NT2/D1 (cell line): Measurements from ENCODE around the gene SLC2A1.
A peak's percentile ranks its signal among the peaks of the same experiment; 100 is the strongest.
"Not testable (repeated sequence)": the region's sequence is repeated elsewhere in the genome, so short reads cannot be mapped to it uniquely, and the experiment has no call there.

Experiments used
- DNase-seq: peaks from one replicate; pipeline ENCODE4 v3.0.0-alpha.2; 2011; ENCODE audit warnings: low read depth, low spot score
- H3K27me3 ChIP-seq: 2 replicates; pipeline ENCODE4 v1.6.0; 2011; ENCODE audit warnings: mild to moderate bottlenecking; ENCODE audit not compliant: insufficient read length, insufficient read depth
- H3K36me3 ChIP-seq: 2 replicates; pipeline ENCODE4 v1.6.1; 2011; ENCODE audit warnings: mild to moderate bottlenecking, low read length, mixed read lengths; ENCODE audit not compliant: insufficient read depth, insufficient read length
- H3K4me1 ChIP-seq: 2 replicates; pipeline ENCODE4 v1.5.1; 2011; ENCODE audit not compliant: insufficient read depth, insufficient read length
- H3K4me3 ChIP-seq: 2 replicates; pipeline ENCODE4 v1.5.1; 2011; ENCODE audit warnings: low read depth; ENCODE audit not compliant: insufficient read length
- H3K9ac ChIP-seq: 2 replicates; pipeline ENCODE4 v1.6.0; 2011; ENCODE audit warnings: low read depth; ENCODE audit not compliant: insufficient read length
- H3K9me3 ChIP-seq: 2 replicates; pipeline ENCODE4 v1.5.1; 2011; ENCODE audit warnings: mild to moderate bottlenecking, low read length; ENCODE audit not compliant: insufficient read depth
- SUZ12 ChIP-seq: IDR thresholded peaks from 2 replicates; pipeline ENCODE4 v1.6.1; 2011; ENCODE audit not compliant: insufficient read length, insufficient read depth; ENCODE audit errors: extremely low read depth
- YY1 ChIP-seq: IDR thresholded peaks from 2 replicates; pipeline ENCODE4 v1.6.1; 2011; ENCODE audit not compliant: insufficient read length, insufficient read depth
- ZNF274 ChIP-seq: IDR thresholded peaks from 2 replicates; pipeline ENCODE4 v1.6.1; 2011; ENCODE audit warnings: mild to moderate bottlenecking, low read depth, low read length

Gene SLC2A1

GRCh38 chr1:42914092-42914627, 44.5 kb downstream of the SLC2A1 start:
- TF ChIP-seq YY1 (no peak), ZNF274 (no peak), SUZ12 (no peak)
- H3K4me3 ChIP-seq, result no peak overlapping the region
- no peaks in the 10 kb centered on the region for H3K36me3 ChIP-seq
- H3K4me1 ChIP-seq, result peaks cover 3% of the 10 kb centered on the region
- H3K9me3 ChIP-seq, result peaks cover 48% of the 10 kb centered on the region
- no peak overlapping the region for H3K9ac ChIP-seq
- no peak for DNase-seq
- no peaks in the 10 kb centered on the region for H3K27me3 ChIP-seq

- peak; percentile 90 for DNase-seq
- TF ChIP-seq ZNF274, result no peak
- no peak for TF ChIP-seq YY1
- TF ChIP-seq SUZ12, result no peak
- H3K4me1 ChIP-seq, result peaks cover 3% of the 10 kb centered on the region
Observed at GRCh38 chr1:42913426-42914091, 45.1 kb downstream of the SLC2A1 start.

GRCh38 chr1:42910985-42911384, 47.7 kb downstream of the SLC2A1 start:
- no peak for DNase-seq
- peaks cover 3% of the 10 kb centered on the region for H3K4me1 ChIP-seq
- H3K9me3 ChIP-seq, result peaks cover 17% of the 10 kb centered on the region
- no peaks in the 10 kb centered on the region for H3K27me3 ChIP-seq
- TF ChIP-seq SUZ12 (no peak), YY1 (no peak), ZNF274 (no peak)
- no peaks in the 10 kb centered on the region for H3K36me3 ChIP-seq
- H3K9ac ChIP-seq, result no peak overlapping the region
- H3K4me3 ChIP-seq, result no peak overlapping the region

More at GRCh38 chr1:42913426-42914091, 45.1 kb downstream of the SLC2A1 start:
- no peak overlapping the region for H3K4me3 ChIP-seq
- no peaks in the 10 kb centered on the region for H3K27me3 ChIP-seq
- H3K36me3 ChIP-seq, result no peaks in the 10 kb centered on the region
- H3K9ac ChIP-seq, result no peak overlapping the region
- peaks cover 43% of the 10 kb centered on the region for H3K9me3 ChIP-seq

- Histone ChIP-seq H3K4me3 (no peak overlapping the region), H3K9me3 (no peaks in the 10 kb centered on the region; the same call in 1 of the 2 replicates), H3K27me3 (no peaks in the 10 kb centered on the region), H3K4me1 (peaks cover 3% of the 10 kb centered on the region), H3K9ac (no peak overlapping the region), H3K36me3 (no peaks in the 10 kb centered on the region)
- no peak for DNase-seq
- no peak for TF ChIP-seq YY1
- no peak for TF ChIP-seq SUZ12
- TF ChIP-seq ZNF274, result no peak
Observed at GRCh38 chr1:42908046-42908445, 50.6 kb downstream of the SLC2A1 start.

- Histone ChIP-seq H3K27me3 (no peaks in the 10 kb centered on the region), H3K9me3 (peaks cover 3% of the 10 kb centered on the region; the same call in 1 of the 2 replicates), H3K9ac (no peak overlapping the region), H3K36me3 (no peaks in the 10 kb centered on the region), H3K4me3 (no peak overlapping the region), H3K4me1 (peaks cover 4% of the 10 kb centered on the region)
- no peak for DNase-seq
- TF ChIP-seq SUZ12 (no peak), ZNF274 (no peak), YY1 (no peak)
Observed at GRCh38 chr1:42904434-42904833, 54.2 kb downstream of the SLC2A1 start.

GRCh38 chr1:42899960-42900359, 58.7 kb downstream of the SLC2A1 start:
- DNase-seq, H3K27me3 ChIP-seq, H3K4me1 ChIP-seq, H3K9ac ChIP-seq, H3K36me3 ChIP-seq, H3K4me3 ChIP-seq: not testable (repeated sequence)
- H3K9me3 ChIP-seq, result peaks cover 18% of the 10 kb centered on the region; the same call in 1 of the 2 replicates

GRCh38 chr1:42891465-42892138, 67.1 kb downstream of the SLC2A1 start:
- H3K27me3 ChIP-seq, result peaks cover 3% of the 10 kb centered on the region
- no peak overlapping the region for H3K4me3 ChIP-seq
- no peaks in the 10 kb centered on the region for H3K36me3 ChIP-seq
- no peaks in the 10 kb centered on the region for H3K4me1 ChIP-seq
- TF ChIP-seq SUZ12, result no peak
- no peak for TF ChIP-seq ZNF274
- TF ChIP-seq YY1, result no peak
- no peak overlapping the region for H3K9ac ChIP-seq
- no peak for DNase-seq
- H3K9me3 ChIP-seq, result no peaks in the 10 kb centered on the region; the same call in 1 of the 2 replicates
